Liver (tissue), 9 donors: ENCODE results near the gene NPAS2. TPM values are rescaled to one million over a fixed set of nuclear protein-coding genes. Genes with fewer than 3 reads are reported as not detected.
A peak's percentile ranks its signal among the peaks of the same experiment; 100 is the strongest.

ENCODE experiments used
- DNase-seq: peaks from one replicate; pipeline ENCODE4 v3.0.0-alpha.2; 2017; ENCODE audit warnings: low spot score
- H3K27ac ChIP-seq, 2 donors: one replicate each; pipeline ENCODE4 v1.7.0; 2013; ENCODE audit warnings: inconsistent platforms in 2 of 2, low read length in 2 of 2, control low read depth in 1 of 2, low read depth in 1 of 2, mild to moderate bottlenecking in 1 of 2
- H3K27me3 ChIP-seq, 4 donors: one replicate each; pipeline versions ENCODE4 v1.6.1 to v1.7.0; 2013; ENCODE audit warnings: low read length in 3 of 4, inconsistent platforms in 1 of 4, mild to moderate bottlenecking in 1 of 4, moderate library complexity in 1 of 4; ENCODE audit not compliant: control insufficient read depth in 4 of 4, insufficient read depth in 4 of 4
- H3K36me3 ChIP-seq, 4 donors: one replicate each; pipeline versions ENCODE4 v1.6.1 to v1.7.0; 2013; ENCODE audit warnings: low read length in 3 of 4, mild to moderate bottlenecking in 3 of 4, low read depth in 1 of 4, moderate library complexity in 1 of 4; ENCODE audit not compliant: control insufficient read depth in 4 of 4, insufficient read depth in 3 of 4
- H3K4me1 ChIP-seq, 4 donors: one replicate each; pipeline versions ENCODE4 v1.6.1 to v1.7.0; 2013; ENCODE audit warnings: low read length in 3 of 4, mild to moderate bottlenecking in 3 of 4, moderate library complexity in 1 of 4; ENCODE audit not compliant: control insufficient read depth in 4 of 4, insufficient read depth in 4 of 4
- H3K4me3 ChIP-seq, 3 donors: one replicate each; pipeline versions ENCODE4 v1.6.1 to v1.7.0; 2013; ENCODE audit warnings: low read length in 3 of 3, control low read depth in 1 of 3, low read depth in 1 of 3, mild to moderate bottlenecking in 1 of 3
- H3K9ac ChIP-seq, 2 donors: one replicate each; pipeline ENCODE4 v1.7.0; 2013; ENCODE audit warnings: low read length in 2 of 2, mild to moderate bottlenecking in 2 of 2, moderate library complexity in 2 of 2, control low read depth in 1 of 2, low read depth in 1 of 2
- H3K9me3 ChIP-seq, 4 donors: one replicate each; pipeline versions ENCODE4 v1.6.1 to v1.7.0; 2013; ENCODE audit warnings: low read length in 3 of 4; ENCODE audit not compliant: control insufficient read depth in 4 of 4
- ATF3 ChIP-seq: IDR thresholded peaks from 2 replicates; pipeline ENCODE4 v1.6.1; 2016; ENCODE audit warnings: antibody characterized with exemption
- CTCF ChIP-seq: fragments of 150-350 bp; IDR thresholded peaks from 2 replicates; pipeline ENCODE4 v1.5.1; 2017; ENCODE audit warnings: improper control_type of control experiment, low read depth, low read length; ENCODE audit not compliant: missing input control
- EGR1 ChIP-seq, 2 donors: IDR thresholded peaks; 2 replicates each; pipeline ENCODE4 v1.6.1; 2016 to 2018; ENCODE audit warnings: antibody characterized with exemption in 2 of 2, low read depth in 2 of 2
- FOXA1 ChIP-seq: IDR thresholded peaks from 2 replicates; pipeline ENCODE4 v1.6.1; 2016; ENCODE audit warnings: antibody characterized with exemption
- FOXA2 ChIP-seq: IDR thresholded peaks from 2 replicates; pipeline ENCODE4 v1.6.1; 2016; ENCODE audit warnings: antibody characterized with exemption
- GABPA ChIP-seq, 2 donors: IDR thresholded peaks in 1 of 2; conservative IDR thresholded peaks in 1 of 2; 2 replicates each; pipeline ENCODE4 v1.6.1; 2016; ENCODE audit warnings: antibody characterized with exemption in 2 of 2, mild to moderate bottlenecking in 1 of 2, moderate library complexity in 1 of 2
- HNF4A ChIP-seq, 2 donors: conservative IDR thresholded peaks; 2 replicates each; pipeline ENCODE4 v1.6.1; 2016; ENCODE audit warnings: antibody characterized with exemption in 2 of 2, mild to moderate bottlenecking in 2 of 2
- HNF4G ChIP-seq: IDR thresholded peaks from 2 replicates; pipeline ENCODE4 v1.6.1; 2016; ENCODE audit warnings: antibody characterized with exemption
- JUND ChIP-seq, 2 donors: IDR thresholded peaks; 2 replicates each; pipeline ENCODE4 v1.6.1; 2016; ENCODE audit warnings: antibody characterized with exemption in 2 of 2
- NR2F2 ChIP-seq: IDR thresholded peaks from 2 replicates; pipeline ENCODE4 v1.6.1; 2016; ENCODE audit warnings: antibody characterized with exemption
- RAD21 ChIP-seq, 2 donors: IDR thresholded peaks; 2 replicates each; pipeline ENCODE4 v1.6.1; 2016; ENCODE audit warnings: antibody characterized with exemption in 2 of 2, mild to moderate bottlenecking in 2 of 2
- REST ChIP-seq: IDR thresholded peaks from 2 replicates; pipeline ENCODE4 v1.6.1; 2016; ENCODE audit warnings: antibody characterized with exemption, mild to moderate bottlenecking
- RXRA ChIP-seq, 2 donors: IDR thresholded peaks; 2 replicates each; pipeline ENCODE4 v1.6.1; 2017 to 2018; ENCODE audit warnings: antibody characterized with exemption in 2 of 2, mild to moderate bottlenecking in 1 of 2
- SP1 ChIP-seq: IDR thresholded peaks from 2 replicates; pipeline ENCODE4 v1.6.1; 2018; ENCODE audit warnings: antibody characterized with exemption, mild to moderate bottlenecking
- TAF1 ChIP-seq: conservative IDR thresholded peaks from 2 replicates; pipeline ENCODE4 v1.6.1; 2016; ENCODE audit warnings: antibody characterized with exemption, mild to moderate bottlenecking
- YY1 ChIP-seq: IDR thresholded peaks from 2 replicates; pipeline ENCODE4 v1.6.1; 2016; ENCODE audit warnings: antibody characterized with exemption, mild to moderate bottlenecking
- WGBS: extraction: QIAGEN DNeasy Blood & Tissue Kit; methylation state at CpG from one replicate; pipeline ENCODE4 v1.1.7; 2013; 5-methylcytosine and 5-hydroxymethylcytosine counted together
- polyA plus RNA-seq, 2 donors: library from polyadenylated mRNA; stranded (reverse) in 1 of 2; unstranded in 1 of 2; fragments of 200-250 nt in 1 of 2; fragments of >200 nt in 1 of 2; fragmentation: Nextera tagmentation in 1 of 2; extraction: Ambion mirVana in 1 of 2; gene quantifications; one replicate each; pipeline versions ENCODE4 v1.2.1 to v1.2.3, GENCODE V29; 2013 to 2015
- total RNA-seq, 2 donors: library from RNA; depleted of rRNA; stranded (reverse); fragments of >200 nt; gene quantifications; one replicate each; pipeline ENCODE4 v1.2.3, GENCODE V29; 2014
- TF ChIP-seq, protein P1 (sequence below): IDR thresholded peaks from 2 replicates; pipeline ENCODE4 v1.6.1; 2016; ENCODE audit warnings: antibody characterized with exemption
- TF ChIP-seq, protein P2 (sequence below): IDR thresholded peaks from 2 replicates; pipeline ENCODE4 v1.6.1; 2016; ENCODE audit warnings: antibody characterized with exemption
- donor health status: healthy.
- donor health status: healthy.
- donor health status: healthy.
- donor health status: healthy.
- donor health status: healthy.

NPAS2 gene
- total and polyA plus RNA-seq, 4 donors = 0.33 to 24.3 (median 6.6) TPM

GRCh38 chr2:100924520-100925451, 104.8 kb downstream of the NPAS2 start (continued):
- TF ChIP-seq YY1 = peak; percentile 30
- TF ChIP-seq RAD21 (IDR thresholded peaks at IDR 0.05) = peak; percentile 26 to 36
- no peak for TF ChIP-seq FOXA1
- no peak for TF ChIP-seq RXRA (IDR thresholded peaks at IDR 0.05)
- TF ChIP-seq HNF4A (conservative IDR thresholded peaks at IDR 0.05) = no peak
- TF ChIP-seq JUND (IDR thresholded peaks at IDR 0.05) = no peak

- Histone ChIP-seq H3K9ac (no peak overlapping the region), H3K9me3 (no peaks in the 10 kb centered on the region), H3K4me1 (peaks cover 0 to 26% (median 16%) of the 10 kb centered on the region in 4 donors), H3K27me3 (no peaks in the 10 kb centered on the region), H3K4me3 (no peak overlapping the region), H3K36me3 (peaks cover 0 to 4% (median 2%) of the 10 kb centered on the region in 4 donors), H3K27ac (no peak overlapping the region)
- no peak for TF ChIP-seq HNF4G
- no peak for TF ChIP-seq EGR1 (IDR thresholded peaks at IDR 0.05; ENCODE audit: low read depth in 2 of 2)
- TF ChIP-seq GABPA (IDR thresholded peaks at IDR 0.05 in 1 of 2, conservative IDR thresholded peaks at IDR 0.05 in 1 of 2) = no peak
- TF ChIP-seq, protein P1, sequence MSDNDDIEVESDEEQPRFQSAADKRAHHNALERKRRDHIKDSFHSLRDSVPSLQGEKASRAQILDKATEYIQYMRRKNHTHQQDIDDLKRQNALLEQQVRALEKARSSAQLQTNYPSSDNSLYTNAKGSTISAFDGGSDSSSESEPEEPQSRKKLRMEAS = no peak
- TF ChIP-seq TAF1 = no peak
- TF ChIP-seq CTCF = no peak
- TF ChIP-seq SP1 = no peak
- TF ChIP-seq ATF3 = no peak
- no peak for TF ChIP-seq JUND (IDR thresholded peaks at IDR 0.05)
- TF ChIP-seq REST = no peak
- TF ChIP-seq FOXA2 = no peak
- TF ChIP-seq HNF4A (conservative IDR thresholded peaks at IDR 0.05) = peak in 1 of 2 donors; percentile 6
- no peak for TF ChIP-seq RAD21 (IDR thresholded peaks at IDR 0.05)
- TF ChIP-seq RXRA (IDR thresholded peaks at IDR 0.05) = peak in 1 of 2 donors; percentile 51
- no peak for TF ChIP-seq NR2F2
- TF ChIP-seq, protein P2, sequence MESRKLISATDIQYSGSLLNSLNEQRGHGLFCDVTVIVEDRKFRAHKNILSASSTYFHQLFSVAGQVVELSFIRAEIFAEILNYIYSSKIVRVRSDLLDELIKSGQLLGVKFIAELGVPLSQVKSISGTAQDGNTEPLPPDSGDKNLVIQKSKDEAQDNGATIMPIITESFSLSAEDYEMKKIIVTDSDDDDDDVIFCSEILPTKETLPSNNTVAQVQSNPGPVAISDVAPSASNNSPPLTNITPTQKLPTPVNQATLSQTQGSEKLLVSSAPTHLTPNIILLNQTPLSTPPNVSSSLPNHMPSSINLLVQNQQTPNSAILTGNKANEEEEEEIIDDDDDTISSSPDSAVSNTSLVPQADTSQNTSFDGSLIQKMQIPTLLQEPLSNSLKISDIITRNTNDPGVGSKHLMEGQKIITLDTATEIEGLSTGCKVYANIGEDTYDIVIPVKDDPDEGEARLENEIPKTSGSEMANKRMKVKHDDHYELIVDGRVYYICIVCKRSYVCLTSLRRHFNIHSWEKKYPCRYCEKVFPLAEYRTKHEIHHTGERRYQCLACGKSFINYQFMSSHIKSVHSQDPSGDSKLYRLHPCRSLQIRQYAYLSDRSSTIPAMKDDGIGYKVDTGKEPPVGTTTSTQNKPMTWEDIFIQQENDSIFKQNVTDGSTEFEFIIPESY = no peak
- TF ChIP-seq FOXA1 = no peak
- DNase-seq = no peak
- 47% methylated on average over 6 of the region's 6 CpGs for WGBS
Measured at GRCh38 chr2:100928235-100928634, 108.3 kb downstream of the NPAS2 start.
